NOMO-1 (cell line): Measurements from ENCODE around the gene LATS2.
"Not testable (repeated sequence)": the region's sequence is repeated elsewhere in the genome, so short reads cannot be mapped to it uniquely, and the experiment has no call there.

Experiments used
- DNase-seq, 2 experiments: peaks; one replicate each; lab custom pipeline; 2025; ENCODE audit not compliant: unreplicated experiment in 2 of 2; lab: John Stamatoyannopoulos, UW

The LATS2 gene

GRCh38 chr13:20969182-20969581 is 92.2 kb downstream of the LATS2 start:
- no peak for DNase-seq

- DNase-seq, result peak in 1 of 2 experiments; percentile 52
Observed at GRCh38 chr13:20968745-20969144, 92.6 kb downstream of the LATS2 start.

- DNase-seq, result no peak
Observed at GRCh38 chr13:20967340-20967739, 94.0 kb downstream of the LATS2 start.

- no peak for DNase-seq
Observed at GRCh38 chr13:20964904-20965303, 96.5 kb downstream of the LATS2 start.

- DNase-seq, result not testable (repeated sequence)
Observed at GRCh38 chr13:20961663-20962062, 99.7 kb downstream of the LATS2 start.

- peak in 1 of 2 experiments; percentile 11 for DNase-seq
Observed at GRCh38 chr13:20960663-20961309, 100.6 kb downstream of the LATS2 start.

- peak; percentile 58 to 69 for DNase-seq
Observed at GRCh38 chr13:20957049-20957620, 104.3 kb downstream of the LATS2 start.

- no peak for DNase-seq
Observed at GRCh38 chr13:20955496-20955895, 105.9 kb downstream of the LATS2 start.

GRCh38 chr13:20953245-20953931 is 108.0 kb downstream of the LATS2 start:
- no peak for DNase-seq

GRCh38 chr13:20952838-20953237 is 108.5 kb downstream of the LATS2 start:
- DNase-seq, result no peak

- not testable (repeated sequence) for DNase-seq
Observed at GRCh38 chr13:20948001-20948400, 113.4 kb downstream of the LATS2 start.

- peak; percentile 57 to 66 for DNase-seq
Observed at GRCh38 chr13:20945952-20946383, 115.4 kb downstream of the LATS2 start.

- no peak for DNase-seq
Observed at GRCh38 chr13:20942938-20943559, 118.3 kb downstream of the LATS2 start.

GRCh38 chr13:20940511-20940910 is 120.9 kb downstream of the LATS2 start:
- DNase-seq, result not testable (repeated sequence)

- DNase-seq, result peak in 1 of 2 experiments; percentile 22
Observed at GRCh38 chr13:20940083-20940482, 121.3 kb downstream of the LATS2 start.

- DNase-seq, result no peak
Observed at GRCh38 chr13:20939662-20940061, 121.7 kb downstream of the LATS2 start.

- DNase-seq, result no peak
Observed at GRCh38 chr13:20938302-20938701, 123.1 kb downstream of the LATS2 start.

- peak in 1 of 2 experiments; percentile 50 for DNase-seq
Observed at GRCh38 chr13:20927596-20928257, 133.7 kb downstream of the LATS2 start.

- DNase-seq, result not testable (repeated sequence)
Observed at GRCh38 chr13:20925395-20925790, 136.0 kb downstream of the LATS2 start.

- peak; percentile 80 to 82 for DNase-seq
Observed at GRCh38 chr13:20924758-20925394, 136.5 kb downstream of the LATS2 start.
